ENCODE data around the gene NEUROG2.

GRCh38 chr4:112562254-112562879 lies 46.4 kb upstream of the NEUROG2 start:
- no peak for TF ChIP-seq CTCF (conservative IDR thresholded peaks at IDR 0.05; ENCODE audit: low read depth, low read length)
- TF ChIP-seq POLR2A (IDR thresholded peaks at IDR 0.05; ENCODE audit: low read depth, low read length): no peak
- no peak for TF ChIP-seq BHLHE40 (IDR thresholded peaks at IDR 0.05; ENCODE audit: low read depth, low read length)
- TF ChIP-seq MAFK (IDR thresholded peaks at IDR 0.05; ENCODE audit: low read depth, low read length): no peak

Measured in IMR-90 (cell line).